Measurements from ENCODE around the gene SPECC1L.

The SPECC1L gene

DNA sequence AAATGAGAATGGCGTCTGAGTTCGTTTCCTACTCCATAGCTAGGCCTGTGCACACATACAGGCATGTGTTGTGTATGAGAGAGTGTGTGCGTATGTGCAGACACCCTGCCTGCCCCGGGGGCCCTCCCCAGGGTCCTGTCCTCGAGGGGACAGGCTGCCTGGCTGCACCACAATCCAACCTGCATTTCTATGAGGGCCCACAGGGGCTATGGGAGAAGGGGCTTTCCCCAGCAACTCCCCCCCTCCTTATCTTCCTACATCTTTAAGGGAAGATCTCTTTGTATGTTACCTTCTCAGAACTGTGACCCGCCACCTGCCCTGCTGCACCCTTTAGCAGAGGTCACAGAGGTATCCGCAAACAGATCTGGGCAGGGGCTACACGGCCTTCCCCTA is 171.7 kb downstream of the SPECC1L start:
- DNase-seq (ENCODE audit: low read depth): no peak

DNA sequence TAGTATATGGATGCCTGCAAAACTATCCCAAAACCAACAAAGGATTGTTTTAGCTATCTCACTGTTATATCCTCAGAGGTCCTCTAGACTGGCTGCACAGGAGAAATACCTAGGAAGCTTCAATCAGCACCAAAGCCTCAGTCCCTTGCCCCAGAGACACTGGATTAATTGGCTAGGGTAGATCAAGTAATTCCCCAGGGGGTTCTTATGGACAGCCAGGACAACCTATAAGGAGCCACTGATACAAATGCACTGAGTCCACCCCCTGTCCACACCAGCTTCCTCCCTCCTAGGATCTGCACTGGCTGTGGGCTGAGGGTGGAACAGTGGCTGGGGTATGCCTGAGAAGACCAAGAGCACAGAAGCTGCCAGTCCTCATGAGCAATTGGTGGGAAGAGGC is 173.0 kb downstream of the SPECC1L start:
- no peak for DNase-seq (ENCODE audit: low read depth)

DNA sequence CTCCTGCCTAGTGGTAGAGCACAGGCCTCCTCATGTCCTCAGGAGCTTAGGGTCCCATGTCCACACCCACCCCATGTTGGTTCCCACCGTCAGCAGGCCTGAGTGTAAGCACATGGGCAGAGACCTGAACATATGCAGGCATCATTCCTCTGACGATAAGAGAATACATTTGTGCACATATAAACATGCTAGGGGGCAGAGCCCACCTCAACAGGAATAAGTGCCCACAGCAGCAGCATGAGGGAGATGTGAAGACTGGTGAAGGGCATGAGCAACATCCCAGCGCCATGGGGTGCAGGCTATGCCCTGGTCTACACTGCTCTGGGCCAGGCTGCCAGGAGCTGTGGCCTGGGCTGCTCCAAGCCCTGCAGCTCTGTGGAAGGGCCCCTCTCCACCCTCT is 173.6 kb downstream of the SPECC1L start:
- no peak for DNase-seq (ENCODE audit: low read depth)

DNA sequence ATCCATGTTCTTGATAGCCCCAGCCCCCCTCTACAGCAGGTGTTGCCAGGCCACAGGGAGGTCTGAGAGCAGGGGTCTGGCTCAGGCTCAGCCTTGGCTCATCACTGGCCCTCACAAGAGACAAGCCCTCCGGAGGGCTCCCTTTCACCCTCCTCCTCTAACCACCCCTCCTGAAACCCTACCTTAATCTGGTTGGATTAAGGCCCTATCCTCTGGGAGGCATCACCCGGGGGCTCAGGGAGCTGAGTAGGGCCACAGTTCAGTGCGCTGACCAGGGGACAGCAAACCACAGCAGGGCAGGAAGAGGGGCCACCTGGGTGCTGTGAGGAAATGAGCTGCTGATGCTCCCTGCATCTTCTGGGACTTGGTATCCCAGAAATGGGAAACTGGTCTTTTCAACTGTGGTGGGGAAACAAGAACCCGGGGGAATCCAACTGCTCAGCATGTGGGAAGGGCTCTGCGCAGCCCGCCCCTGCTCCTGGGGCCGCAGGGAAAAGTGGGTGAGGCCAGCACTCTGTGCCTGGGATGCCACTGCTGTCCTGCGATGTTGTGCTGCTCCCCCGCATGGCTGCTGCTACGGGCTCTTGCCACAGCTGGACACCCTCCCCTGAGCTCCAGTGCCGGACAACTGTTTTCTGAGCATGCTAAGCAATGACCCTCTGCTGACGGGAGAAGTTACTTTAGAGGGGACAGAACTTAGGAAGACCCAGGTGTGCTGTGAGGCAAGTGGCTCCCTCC is 174.3 kb downstream of the SPECC1L start:
- DNase-seq (ENCODE audit: low read depth): no peak

DNA sequence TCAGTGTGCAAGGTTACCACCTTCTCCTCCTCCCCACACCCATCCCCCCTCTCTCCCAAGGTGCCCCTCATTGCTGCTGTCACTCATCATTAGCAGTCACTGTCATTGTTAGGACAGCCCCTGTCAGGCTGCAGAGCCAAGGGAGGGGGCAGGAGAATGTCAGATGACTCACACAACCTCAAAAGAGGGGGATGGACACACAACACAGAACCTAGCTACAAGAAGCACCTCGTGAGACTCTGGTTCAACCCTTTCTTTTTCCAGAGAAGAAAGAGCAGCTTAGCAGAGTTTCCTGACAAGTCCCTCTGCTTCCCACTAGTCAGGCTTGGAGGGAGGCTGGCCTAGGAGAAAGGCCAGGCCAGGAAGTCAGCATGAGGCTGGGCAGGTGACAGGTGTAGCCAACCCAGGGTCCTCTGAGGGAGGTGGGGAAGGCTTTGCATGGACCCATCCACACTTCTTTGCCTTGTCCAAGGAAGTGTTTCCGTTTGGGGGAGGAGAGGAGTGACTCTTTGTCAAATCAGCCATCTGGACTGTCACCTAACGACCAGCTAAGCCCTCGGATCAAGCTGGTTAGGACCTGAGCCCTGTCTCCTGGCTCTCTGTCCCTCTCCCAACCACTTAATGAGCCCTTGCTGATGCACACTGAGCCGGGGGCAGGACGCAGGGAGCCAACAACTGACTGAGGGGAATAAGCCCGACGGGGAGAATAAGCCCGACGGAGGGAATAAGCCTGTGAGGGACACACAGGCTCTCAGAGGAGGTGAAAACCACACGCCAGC is 175.0 kb downstream of the SPECC1L start:
- no peak for DNase-seq (ENCODE audit: low read depth)

DNA sequence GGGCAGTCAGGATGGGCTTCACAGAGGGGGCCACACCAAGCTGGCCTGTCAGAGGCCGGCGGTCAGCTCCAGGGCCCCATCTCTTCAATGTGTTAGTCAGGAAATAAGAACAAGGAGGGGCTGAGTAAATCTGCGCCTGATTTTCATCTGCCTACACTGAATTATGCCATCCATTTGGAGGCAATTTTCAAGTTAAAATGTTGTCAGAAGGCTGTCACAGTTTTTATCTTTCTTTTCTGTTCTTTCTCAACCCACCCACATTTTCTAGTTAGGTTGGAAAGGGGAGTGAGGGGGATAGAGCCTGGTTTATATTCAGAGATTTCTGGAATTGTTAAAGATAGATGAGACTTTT is 175.6 kb downstream of the SPECC1L start:
- no peak for DNase-seq (ENCODE audit: low read depth)

DNA sequence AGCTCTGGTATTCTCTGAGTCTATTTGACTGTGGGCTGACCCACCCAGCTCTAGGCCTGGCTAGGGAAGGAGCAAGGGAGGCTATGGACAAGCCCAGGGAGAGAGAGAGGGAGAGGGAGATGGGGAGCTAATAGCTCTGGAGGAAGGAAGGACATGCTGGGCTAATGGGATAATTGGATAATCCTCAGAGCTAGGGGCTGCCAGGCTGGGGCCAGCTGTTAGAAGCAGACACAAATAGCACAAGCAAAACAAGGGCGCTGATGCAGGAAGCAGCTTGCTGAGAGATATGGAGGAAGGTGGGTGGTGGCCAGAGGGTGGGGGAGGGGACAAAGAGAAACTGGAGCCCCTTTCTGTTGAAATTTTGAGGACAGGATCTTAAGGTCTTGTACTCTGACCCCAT is 180.0 kb downstream of the SPECC1L start:
- DNase-seq (ENCODE audit: low read depth): no peak

DNA sequence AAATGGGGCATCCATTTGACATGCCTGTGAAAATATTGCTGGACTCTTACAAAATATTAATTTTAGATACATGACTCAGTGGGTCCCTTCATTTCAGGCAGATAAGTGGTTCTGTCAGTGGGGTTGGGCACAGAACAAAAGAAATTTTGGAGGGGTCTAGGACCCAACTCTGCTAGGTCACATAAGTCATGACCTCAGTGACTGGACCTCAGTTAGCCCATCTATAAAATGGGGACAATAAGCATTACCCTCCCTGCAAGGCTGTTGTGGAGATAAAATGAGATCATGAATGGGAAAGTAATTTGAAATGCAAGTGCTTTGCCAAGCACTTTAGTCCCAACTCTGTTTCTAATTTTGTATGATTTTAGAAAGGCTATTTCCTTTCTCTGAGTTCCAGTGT is 180.5 kb downstream of the SPECC1L start:
- no peak for DNase-seq (ENCODE audit: low read depth)

DNA sequence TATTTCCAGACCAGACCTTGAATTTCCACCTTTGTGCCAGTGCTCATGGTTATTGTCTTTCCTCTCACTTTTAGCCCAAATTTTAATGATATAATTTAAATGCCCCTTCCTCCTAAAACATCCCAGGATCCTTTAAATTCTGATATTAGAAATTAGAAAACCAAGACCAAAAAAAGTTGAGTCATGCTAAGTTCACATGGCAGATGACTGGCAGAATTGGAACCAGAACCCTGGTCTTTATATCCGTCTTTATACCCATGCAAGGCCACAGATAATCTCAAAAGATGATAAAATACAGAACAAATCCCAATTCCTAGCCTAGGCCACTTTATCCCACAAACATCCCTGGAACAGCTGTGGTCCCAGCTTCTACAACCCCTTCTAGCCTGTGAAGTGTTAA is 183.2 kb downstream of the SPECC1L start:
- no peak for DNase-seq (ENCODE audit: low read depth)

DNA sequence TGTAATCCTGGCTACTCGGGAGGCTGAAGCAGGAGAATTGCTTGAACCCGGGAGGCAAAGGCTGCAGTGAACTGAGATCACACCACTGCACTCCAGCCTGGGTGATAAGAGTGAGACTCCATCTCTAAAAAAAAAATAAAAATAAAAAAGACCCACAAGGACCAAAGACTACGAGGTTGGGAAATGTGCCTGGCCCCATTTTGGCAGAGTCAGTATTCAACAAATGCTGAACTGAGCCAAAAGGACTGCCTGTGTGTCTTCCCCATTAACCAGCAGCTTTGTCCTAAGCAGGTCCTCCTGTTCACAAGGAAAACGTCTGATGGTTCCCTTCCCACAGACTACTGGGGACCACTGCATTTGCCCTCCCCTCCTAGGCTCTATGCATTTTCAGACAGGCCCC is 184.4 kb downstream of the SPECC1L start:
- no peak for DNase-seq (ENCODE audit: low read depth)

DNA sequence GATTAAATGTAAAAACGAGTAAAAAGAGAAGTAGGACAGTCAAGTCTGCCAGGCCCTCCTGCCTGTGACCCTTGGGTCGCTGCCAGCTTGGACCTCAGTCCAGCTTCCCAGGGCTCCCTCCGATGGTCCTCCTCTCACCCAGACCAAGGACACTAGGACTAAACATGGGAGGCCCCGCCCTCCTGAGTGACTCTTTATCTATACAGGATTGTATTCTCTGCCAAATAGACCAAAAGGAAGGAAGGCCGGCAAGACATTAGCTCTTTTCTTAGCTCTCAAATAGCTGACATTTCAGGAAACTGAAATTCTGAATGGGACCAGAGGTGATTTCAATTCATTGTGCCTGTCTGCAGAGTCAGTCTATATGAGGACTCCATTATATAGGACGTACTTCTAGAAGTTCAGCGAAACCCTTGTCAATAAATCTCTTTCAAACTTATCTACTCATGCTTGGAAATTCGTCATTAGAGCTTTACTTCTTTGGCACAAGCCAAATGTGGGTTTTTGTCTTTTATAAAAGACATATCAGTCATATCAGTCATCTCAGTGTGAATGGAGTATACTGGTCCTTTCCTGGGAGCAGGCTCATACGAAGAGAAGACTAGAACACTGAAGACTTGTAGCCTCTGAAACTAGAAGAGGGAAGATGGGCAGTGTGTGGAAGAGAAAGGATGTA is 185.3 kb downstream of the SPECC1L start:
- DNase-seq (ENCODE audit: low read depth): no peak

DNA sequence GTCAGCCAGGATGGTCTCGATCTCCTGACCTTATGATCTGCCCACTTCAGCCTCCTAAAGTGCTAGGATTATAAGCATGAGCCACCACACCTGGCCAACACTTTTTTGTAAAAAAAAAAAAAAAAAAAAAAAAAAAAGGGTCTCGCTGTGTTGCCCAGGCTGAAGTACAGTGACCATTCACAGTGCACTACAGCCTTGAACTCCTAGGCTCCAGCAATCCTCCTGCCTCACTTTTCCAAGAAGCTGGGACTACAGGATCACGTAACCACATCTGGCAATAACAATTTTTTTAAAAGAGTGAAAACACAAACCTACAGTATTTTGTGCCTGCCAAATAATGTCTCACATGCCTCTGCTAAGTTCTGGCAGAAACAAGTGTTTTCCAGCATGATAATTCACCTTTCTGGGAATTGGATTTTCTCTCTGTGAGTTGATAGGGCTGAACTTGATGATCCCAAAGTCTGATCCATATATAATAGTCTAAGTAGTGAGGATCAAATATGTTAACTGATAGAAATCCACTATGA is 187.3 kb downstream of the SPECC1L start:
- no peak for DNase-seq (ENCODE audit: low read depth)

DNA sequence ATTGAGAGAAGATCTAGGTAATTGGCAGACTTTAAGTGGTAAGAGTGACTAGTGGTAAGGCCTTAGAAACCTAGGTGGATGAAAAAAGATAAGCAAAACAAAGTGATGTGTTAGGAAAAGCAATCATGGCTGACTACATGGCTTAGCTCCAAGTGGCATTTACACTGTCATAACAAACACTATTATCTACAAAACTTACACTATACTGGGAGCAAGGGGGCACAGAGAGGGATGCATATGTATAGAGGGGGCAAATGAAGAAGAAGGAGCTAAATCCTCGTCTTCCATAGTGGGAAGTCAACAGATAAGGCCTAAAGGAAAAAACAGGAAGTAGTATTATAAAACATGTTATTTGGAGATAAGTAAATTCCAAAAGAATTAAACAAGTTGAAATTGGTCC is 189.3 kb downstream of the SPECC1L start:
- DNase-seq (ENCODE audit: low read depth): no peak

DNA sequence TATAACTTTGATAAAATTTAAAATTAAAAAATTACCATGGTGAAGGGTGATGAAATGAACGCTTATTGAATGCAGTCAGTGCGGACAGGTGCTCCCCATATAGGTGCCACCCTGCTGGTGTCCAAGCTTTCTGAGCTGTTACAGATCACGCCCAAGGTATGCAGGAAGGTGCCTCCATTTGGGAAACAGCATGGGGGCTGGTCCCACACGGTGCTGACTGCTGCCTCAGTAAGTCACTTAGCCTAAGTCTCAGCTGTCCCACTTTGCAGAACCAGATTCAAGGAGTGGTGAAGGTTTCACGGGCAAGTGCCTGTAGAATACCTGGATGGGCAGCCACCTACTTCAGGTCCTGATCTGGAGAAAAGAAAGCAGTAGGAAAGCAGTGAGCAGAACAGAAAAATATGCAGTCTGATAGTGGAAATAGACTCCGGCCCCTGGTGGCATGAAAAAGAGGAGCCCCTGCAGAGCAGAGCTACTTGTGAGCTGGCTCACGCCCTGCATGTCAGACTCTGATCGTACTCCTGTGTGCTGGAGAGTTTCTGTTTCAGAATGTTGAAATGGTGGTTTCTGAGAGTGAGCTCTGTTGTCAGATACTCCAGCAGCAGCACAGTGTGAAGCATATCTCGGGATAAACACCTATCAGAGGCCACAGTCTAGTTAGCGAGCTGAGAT is 189.9 kb downstream of the SPECC1L start:
- peak; percentile 25 for DNase-seq (ENCODE audit: low read depth)

DNA sequence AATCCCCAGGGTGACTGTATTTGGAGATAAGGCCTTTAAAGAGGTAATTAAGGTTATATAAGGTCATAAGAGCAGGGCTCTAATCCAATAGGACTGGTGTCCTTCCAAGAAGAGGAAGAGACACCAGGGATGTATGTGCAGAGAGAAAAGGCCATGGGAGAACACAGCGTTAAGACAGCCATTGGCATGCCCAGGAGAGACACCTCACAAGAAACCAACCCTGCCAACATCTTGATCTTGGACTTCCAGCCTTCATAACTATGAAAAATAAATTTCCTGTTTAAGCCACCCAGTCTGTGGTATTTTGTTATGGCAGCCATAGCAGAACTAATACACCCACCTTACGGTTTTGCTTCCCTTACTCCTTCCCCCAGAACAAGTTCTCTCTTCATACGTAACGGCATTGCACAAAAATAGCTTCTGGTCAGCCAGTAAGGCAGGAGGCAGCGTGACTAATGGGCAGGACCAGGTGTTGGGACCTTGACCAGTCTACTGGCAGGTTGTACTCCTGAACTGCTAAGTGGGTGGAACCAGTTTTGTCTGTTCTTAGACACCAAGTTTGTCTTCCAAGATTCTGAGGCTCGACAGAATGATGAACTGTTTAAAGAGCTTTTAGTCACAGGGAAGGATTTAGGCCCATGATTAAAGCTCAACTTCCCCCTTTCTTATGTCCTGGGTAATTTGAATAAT is 192.6 kb downstream of the SPECC1L start:
- no peak for DNase-seq (ENCODE audit: low read depth)

DNA sequence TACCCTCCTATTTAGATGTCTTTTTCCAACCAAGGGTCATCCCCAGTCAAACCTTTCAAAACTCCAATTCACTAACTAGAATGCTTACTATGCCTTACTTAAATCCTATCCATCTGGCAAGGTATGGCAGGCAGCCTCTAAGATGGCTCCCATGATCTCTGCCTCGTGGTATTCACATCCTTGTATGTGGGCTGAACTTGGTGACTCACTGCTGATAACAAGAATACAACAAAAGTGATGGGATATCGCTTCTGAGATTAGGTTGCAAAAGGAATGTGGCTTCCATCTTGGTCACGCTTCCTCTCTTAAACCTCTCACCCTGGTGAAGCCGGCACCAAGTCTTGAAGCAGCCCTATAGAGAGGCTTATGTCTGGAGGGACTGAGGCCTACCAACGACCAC is 194.9 kb downstream of the SPECC1L start:
- no peak for DNase-seq (ENCODE audit: low read depth)

DNA sequence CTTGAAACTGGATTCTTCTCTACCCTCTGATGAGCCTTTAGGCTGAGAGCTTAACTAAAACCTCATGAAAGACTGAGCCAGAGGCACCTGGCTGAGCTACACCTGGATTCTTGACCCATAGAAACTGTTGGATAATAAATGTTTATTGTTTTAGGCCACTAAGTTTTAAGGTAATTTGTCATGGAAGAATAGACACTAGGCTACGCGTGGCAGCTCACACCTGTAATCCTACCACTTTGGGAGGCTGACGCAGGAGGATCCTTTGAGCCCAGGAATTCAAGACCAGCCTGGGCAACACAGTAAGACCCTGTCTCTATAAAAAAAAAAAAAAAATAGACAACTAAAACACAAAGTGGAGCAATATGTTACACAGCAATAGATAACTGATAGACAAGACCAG is 195.3 kb downstream of the SPECC1L start:
- DNase-seq (ENCODE audit: low read depth): no peak

DNA sequence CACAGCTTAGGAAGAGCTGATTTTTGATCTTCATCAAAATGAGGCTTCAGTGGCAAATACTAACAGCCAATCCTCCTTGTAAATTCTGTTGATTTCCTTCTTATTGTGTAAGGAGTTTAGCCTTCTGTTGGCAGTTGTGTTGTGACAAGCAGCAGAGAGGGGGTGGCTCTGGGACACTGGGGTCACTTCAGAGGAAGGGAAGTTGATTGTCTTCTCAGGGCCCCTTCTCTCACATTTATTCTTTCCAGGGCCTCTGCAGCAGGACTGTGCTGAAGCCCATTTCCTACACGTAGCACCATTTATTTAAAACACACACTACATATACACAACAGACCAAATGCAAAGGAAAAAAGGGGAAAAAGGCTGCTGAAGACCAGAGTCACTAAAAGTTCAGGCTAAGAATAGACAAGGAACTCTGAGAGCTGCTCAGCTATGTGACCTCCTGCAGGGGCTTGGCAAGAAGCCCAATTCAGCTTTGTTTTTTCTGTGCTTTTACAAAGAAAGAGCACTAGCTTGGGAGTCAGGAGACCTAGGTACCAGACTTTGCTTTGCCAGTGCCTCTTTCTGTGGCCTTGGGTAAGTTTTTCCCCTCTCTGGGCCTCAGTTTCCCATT is 196.2 kb downstream of the SPECC1L start:
- no peak for DNase-seq (ENCODE audit: low read depth)

DNA sequence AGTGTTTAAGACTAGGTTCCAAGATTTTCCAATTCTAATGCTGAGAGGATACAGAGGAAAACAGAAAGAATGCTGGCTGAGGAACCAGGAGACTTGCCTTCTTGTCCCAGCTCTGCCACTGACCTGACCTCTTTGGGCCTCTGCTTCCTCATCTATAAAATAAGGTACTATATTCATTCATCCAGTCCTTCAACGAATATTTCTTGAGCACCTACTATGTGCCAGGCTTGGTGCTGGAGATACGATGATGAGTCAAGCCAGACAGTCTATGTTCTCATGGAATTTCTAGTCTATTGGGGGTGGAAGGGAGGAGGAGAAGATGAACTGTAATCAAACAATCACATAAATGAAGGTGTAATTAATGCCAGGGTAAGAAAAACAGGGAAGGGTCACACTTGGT is 196.7 kb downstream of the SPECC1L start:
- no peak for DNase-seq (ENCODE audit: low read depth)

Measured in activated T-cell treated with anti-CD3 and anti-CD28 coated beads for 48 hours (primary cell).